ENCODE results near the gene FAM170A. TPM values are rescaled to one million over a fixed set of nuclear protein-coding genes. Genes with fewer than 3 reads are reported as not detected.

The FAM170A gene
- total RNA-seq, 1 donor from 2014 or later, result not detected

DNA sequence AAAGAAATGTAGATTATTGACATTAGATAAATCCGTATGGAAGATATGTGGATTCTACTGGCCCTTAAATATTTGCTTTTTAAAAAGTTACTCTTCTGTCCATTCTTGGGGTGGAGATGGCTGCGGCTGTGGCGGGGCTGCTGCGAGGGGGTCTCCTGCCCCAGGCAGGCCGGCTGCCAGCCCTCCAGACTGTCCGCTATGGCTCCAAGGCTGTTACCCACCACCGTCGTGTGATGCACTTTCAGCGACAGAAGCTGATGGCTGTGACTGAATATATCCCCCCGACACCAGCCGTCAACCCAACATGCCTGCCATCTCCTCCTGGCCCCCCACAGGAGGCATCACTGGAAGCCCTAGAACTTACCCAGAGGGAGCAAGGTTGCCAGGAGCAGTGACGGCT lies 50.7 kb downstream of the FAM170A start:
- no peak overlapping the region for H3K27ac Mint-ChIP-seq (ENCODE audit: unreplicated experiment)
- peaks cover 2% of the 10 kb centered on the region for H3K27me3 Mint-ChIP-seq (ENCODE audit: unreplicated experiment)
- no peaks in the 10 kb centered on the region for H3K36me3 Mint-ChIP-seq (ENCODE audit: unreplicated experiment)
- H3K4me1 Mint-ChIP-seq (ENCODE audit: unreplicated experiment), result no peaks in the 10 kb centered on the region
- TF ChIP-seq, protein P1, sequence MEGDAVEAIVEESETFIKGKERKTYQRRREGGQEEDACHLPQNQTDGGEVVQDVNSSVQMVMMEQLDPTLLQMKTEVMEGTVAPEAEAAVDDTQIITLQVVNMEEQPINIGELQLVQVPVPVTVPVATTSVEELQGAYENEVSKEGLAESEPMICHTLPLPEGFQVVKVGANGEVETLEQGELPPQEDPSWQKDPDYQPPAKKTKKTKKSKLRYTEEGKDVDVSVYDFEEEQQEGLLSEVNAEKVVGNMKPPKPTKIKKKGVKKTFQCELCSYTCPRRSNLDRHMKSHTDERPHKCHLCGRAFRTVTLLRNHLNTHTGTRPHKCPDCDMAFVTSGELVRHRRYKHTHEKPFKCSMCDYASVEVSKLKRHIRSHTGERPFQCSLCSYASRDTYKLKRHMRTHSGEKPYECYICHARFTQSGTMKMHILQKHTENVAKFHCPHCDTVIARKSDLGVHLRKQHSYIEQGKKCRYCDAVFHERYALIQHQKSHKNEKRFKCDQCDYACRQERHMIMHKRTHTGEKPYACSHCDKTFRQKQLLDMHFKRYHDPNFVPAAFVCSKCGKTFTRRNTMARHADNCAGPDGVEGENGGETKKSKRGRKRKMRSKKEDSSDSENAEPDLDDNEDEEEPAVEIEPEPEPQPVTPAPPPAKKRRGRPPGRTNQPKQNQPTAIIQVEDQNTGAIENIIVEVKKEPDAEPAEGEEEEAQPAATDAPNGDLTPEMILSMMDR (IDR thresholded peaks at IDR 0.05), result no peak
- DNase-seq (ENCODE audit: extremely low spot score, unreplicated experiment), result no peak
- H3K4me3 Mint-ChIP-seq (ENCODE audit: unreplicated experiment), result no peak overlapping the region
- H3K9me3 Mint-ChIP-seq (ENCODE audit: unreplicated experiment), result peaks cover 8% of the 10 kb centered on the region

DNA sequence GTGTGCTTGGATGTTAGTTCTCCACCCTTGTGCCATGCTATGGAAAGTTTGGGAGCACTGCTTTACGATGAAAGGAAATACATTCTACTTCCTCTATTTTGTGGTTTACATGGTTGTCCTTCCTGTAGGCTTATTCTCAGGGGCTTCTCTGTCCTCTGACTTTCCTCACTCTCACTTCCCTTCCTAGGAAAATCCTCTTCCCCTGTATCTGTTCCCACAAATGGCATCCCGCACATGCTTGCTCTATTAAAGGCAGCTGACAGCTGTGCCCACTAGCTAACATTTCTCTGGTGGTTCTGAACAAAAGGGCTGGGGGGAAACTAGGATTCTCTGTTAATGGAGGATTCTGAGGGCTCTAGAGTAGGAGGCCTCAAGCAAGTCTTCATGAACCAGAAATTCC lies 52.4 kb downstream of the FAM170A start:
- Mint-ChIP-seq H3K27me3 (ENCODE audit: unreplicated experiment) (peaks cover 2% of the 10 kb centered on the region), H3K9me3 (ENCODE audit: unreplicated experiment) (peaks cover 3% of the 10 kb centered on the region), H3K36me3 (ENCODE audit: unreplicated experiment) (no peaks in the 10 kb centered on the region), H3K4me1 (ENCODE audit: unreplicated experiment) (no peaks in the 10 kb centered on the region), H3K27ac (ENCODE audit: unreplicated experiment) (no peak overlapping the region), H3K4me3 (ENCODE audit: unreplicated experiment) (no peak overlapping the region)
- no peak for DNase-seq (ENCODE audit: extremely low spot score, unreplicated experiment)
- TF ChIP-seq, protein P1 (IDR thresholded peaks at IDR 0.05), result no peak

GRCh38 chr5:119682372-119682771 lies 53.0 kb downstream of the FAM170A start:
- Mint-ChIP-seq H3K27ac (ENCODE audit: unreplicated experiment) (no peak overlapping the region), H3K9me3 (ENCODE audit: unreplicated experiment) (peaks cover 3% of the 10 kb centered on the region), H3K4me3 (ENCODE audit: unreplicated experiment) (no peak overlapping the region), H3K4me1 (ENCODE audit: unreplicated experiment) (no peaks in the 10 kb centered on the region), H3K27me3 (ENCODE audit: unreplicated experiment) (peaks cover 2% of the 10 kb centered on the region), H3K36me3 (ENCODE audit: unreplicated experiment) (no peaks in the 10 kb centered on the region)
- DNase-seq (ENCODE audit: extremely low spot score, unreplicated experiment), result no peak
- TF ChIP-seq, protein P1 (IDR thresholded peaks at IDR 0.05), result no peak

Other genes with a start within 250 kb of the FAM170A start
- gene HSD17B4, start 177.1 kb upstream of the FAM170A start, total RNA-seq, result 100 and 127 TPM in 2 replicates